H4 (cell line): ENCODE data around the gene RHOB. TPM values are rescaled to one million over a fixed set of nuclear protein-coding genes. Genes with fewer than 3 reads are reported as not detected.

ENCODE experiments used
- DNase-seq: peaks from one replicate; pipeline ENCODE4 v3.0.0-alpha.2; 2015; ENCODE audit warnings: low spot score
- total RNA-seq: library from RNA; depleted of rRNA; stranded (reverse); fragments of >200 nt; shearing (Covaris generic); gene quantifications from 2 replicates; pipeline ENCODE4 v1.2.3, GENCODE V29; 2014

RHOB gene
- total RNA-seq, 1 experiment from 2014 or later: 12.6 TPM

GRCh38 chr2:20438334-20439192, 8.3 kb upstream of the RHOB start:
- no peak for DNase-seq

GRCh38 chr2:20439193-20439475, 7.7 kb upstream of the RHOB start:
- DNase-seq: no peak

- no peak for DNase-seq
These were observed 7.4 kb upstream of the RHOB start for GRCh38 chr2:20439503-20439902.

GRCh38 chr2:20440001-20440560, 6.8 kb upstream of the RHOB start:
- no peak for DNase-seq

- DNase-seq: no peak
These were observed 3.5 kb upstream of the RHOB start for GRCh38 chr2:20443276-20443920.

GRCh38 chr2:20444101-20444992, 2.5 kb upstream of the RHOB start:
- DNase-seq: no peak

- no peak for DNase-seq
These were observed 1.6 kb upstream of the RHOB start for GRCh38 chr2:20444993-20445910.

GRCh38 chr2:20446255-20446916, 488 bp upstream of the RHOB start:
- no peak for DNase-seq

GRCh38 chr2:20447437-20448245, 767 bp downstream of the RHOB start:
- no peak for DNase-seq

- no peak for DNase-seq
These were observed 1.5 kb downstream of the RHOB start for GRCh38 chr2:20448246-20448976.

- DNase-seq: no peak
These were observed 2.1 kb downstream of the RHOB start for GRCh38 chr2:20448977-20449306.

GRCh38 chr2:20449501-20450200, 2.8 kb downstream of the RHOB start:
- DNase-seq: no peak

GRCh38 chr2:20450201-20450999, 3.5 kb downstream of the RHOB start:
- DNase-seq: no peak

- DNase-seq: no peak
These were observed 4.1 kb downstream of the RHOB start for GRCh38 chr2:20451000-20451290.

- DNase-seq: no peak
These were observed 4.5 kb downstream of the RHOB start for GRCh38 chr2:20451341-20451740.

GRCh38 chr2:20451761-20452499, 5.1 kb downstream of the RHOB start:
- DNase-seq: no peak

GRCh38 chr2:20452551-20452950, 5.7 kb downstream of the RHOB start:
- DNase-seq: no peak
